WTC11 (cell line): ENCODE results near the gene NRXN3. TPM values are rescaled to one million over a fixed set of nuclear protein-coding genes. Genes with fewer than 3 reads are reported as not detected.

ENCODE experiments used
- ATAC-seq: fragments of 200-7000 bp; cut with Tn5 transposase; 2 replicates; pipeline ENCODE4 v1.10.0; 2021; ENCODE audit warnings: mild to moderate bottlenecking, moderate library complexity
- CTCF ChIA-PET: fragments of 300-600 bp; sonication (Branson Sonifier 250); formaldehyde crosslinking; loops from one replicate; lab custom pipeline; 2021; ENCODE audit warnings: antibody characterized with exemption; lab: Charles Lee
- POLR2A ChIA-PET: fragments of 350-600 bp; sonication (Branson Sonifier 250); formaldehyde crosslinking; loops from one replicate; lab custom pipeline; 2021; ENCODE audit warnings: antibody characterized with exemption; lab: Charles Lee
- DNase-seq: peaks from one replicate; pipeline ENCODE4 v3.0.0; 2021; ENCODE audit warnings: low spot score
- H3K27ac Mint-ChIP-seq: 2 replicates; pipeline ENCODE4 v1.8.0; 2021; ENCODE audit warnings: mixed read lengths
- H3K27me3 Mint-ChIP-seq: 2 replicates; pipeline ENCODE4 v1.8.0; 2021; ENCODE audit warnings: low read depth, mild to moderate bottlenecking, moderate library complexity, mixed read lengths
- H3K36me3 Mint-ChIP-seq: 2 replicates; pipeline ENCODE4 v1.8.0; 2021; ENCODE audit warnings: mixed read lengths
- H3K4me1 Mint-ChIP-seq: 2 replicates; pipeline ENCODE4 v1.8.0; 2022; ENCODE audit warnings: mixed read lengths
- H3K4me3 Mint-ChIP-seq: 2 replicates; pipeline ENCODE4 v1.8.0; 2021; ENCODE audit warnings: mild to moderate bottlenecking, moderate library complexity, mixed read lengths
- H3K9me3 Mint-ChIP-seq: 2 replicates; pipeline ENCODE4 v1.8.0; 2021; ENCODE audit warnings: mixed read lengths
- AR ChIP-seq: fragments of 250-450 bp; sonication (Bioruptor Pico); IDR thresholded peaks from 2 replicates; pipeline ENCODE4 v1.9.0; 2021; ENCODE audit warnings: mild to moderate bottlenecking
- CREB1 ChIP-seq: sonication (generic); formaldehyde crosslinking; IDR thresholded peaks from 2 replicates; pipeline ENCODE4 v1.8.0; 2023; ENCODE audit warnings: mild to moderate bottlenecking, missing genetic modification reagents
- GABPB1 ChIP-seq: sonication (generic); formaldehyde crosslinking; IDR thresholded peaks from 2 replicates; pipeline ENCODE4 v1.8.1; 2023; ENCODE audit warnings: mild to moderate bottlenecking, missing genetic modification reagents
- GTF2I ChIP-seq: fragments of 250-450 bp; sonication (Bioruptor Pico); conservative IDR thresholded peaks from 2 replicates; pipeline ENCODE4 v1.4.0; 2021; ENCODE audit warnings: mild to moderate bottlenecking
- KAT7 ChIP-seq: sonication (generic); formaldehyde crosslinking; IDR thresholded peaks from 2 replicates; pipeline ENCODE4 v1.8.1; 2023; ENCODE audit warnings: missing genetic modification reagents, mild to moderate bottlenecking, borderline replicate concordance
- MAX ChIP-seq: sonication (generic); formaldehyde crosslinking; IDR thresholded peaks from 2 replicates; pipeline ENCODE4 v1.8.0; 2022; ENCODE audit warnings: mild to moderate bottlenecking, missing genetic modification reagents
- MXD4 ChIP-seq: fragments of 250-450 bp; sonication (Bioruptor Pico); IDR thresholded peaks from 2 replicates; pipeline ENCODE4 v1.8.0; 2021; ENCODE audit warnings: mild to moderate bottlenecking, moderate library complexity, borderline replicate concordance
- MYBL2 ChIP-seq: sonication (generic); formaldehyde crosslinking; IDR thresholded peaks from 2 replicates; pipeline ENCODE4 v1.8.1; 2023; ENCODE audit warnings: mild to moderate bottlenecking, moderate library complexity, missing genetic modification reagents
- NFATC4 ChIP-seq: fragments of 250-450 bp; sonication (Bioruptor Pico); IDR thresholded peaks from 2 replicates; pipeline ENCODE4 v1.9.0; 2021; ENCODE audit warnings: mild to moderate bottlenecking
- NR2C2 ChIP-seq: sonication (generic); formaldehyde crosslinking; IDR thresholded peaks from 2 replicates; pipeline ENCODE4 v1.8.0; 2022; ENCODE audit warnings: mild to moderate bottlenecking, missing genetic modification reagents
- NR3C1 ChIP-seq: sonication (generic); formaldehyde crosslinking; conservative IDR thresholded peaks from 2 replicates; pipeline ENCODE4 v1.8.1; 2023; ENCODE audit warnings: low read depth, mild to moderate bottlenecking, missing genetic modification reagents
- PREB ChIP-seq: sonication (generic); formaldehyde crosslinking; IDR thresholded peaks from 2 replicates; pipeline ENCODE4 v1.8.1; 2022; ENCODE audit warnings: mild to moderate bottlenecking, missing genetic modification reagents, moderate library complexity, borderline replicate concordance
- SMAD3 ChIP-seq: sonication (generic); formaldehyde crosslinking; IDR thresholded peaks from 2 replicates; pipeline ENCODE4 v1.8.0; 2022; ENCODE audit warnings: missing genetic modification reagents, mild to moderate bottlenecking, borderline replicate concordance
- TEAD4 ChIP-seq: sonication (generic); formaldehyde crosslinking; IDR thresholded peaks from 2 replicates; pipeline ENCODE4 v1.8.0; 2022; ENCODE audit warnings: mild to moderate bottlenecking, missing genetic modification reagents
- ZMAT4 ChIP-seq: fragments of 250-450 bp; sonication (Bioruptor Pico); IDR thresholded peaks from 2 replicates; pipeline ENCODE4 v1.9.0; 2021; ENCODE audit warnings: mild to moderate bottlenecking
- ZNF219 ChIP-seq: sonication (generic); formaldehyde crosslinking; IDR thresholded peaks from 2 replicates; pipeline ENCODE4 v1.8.0; 2023; ENCODE audit warnings: missing genetic modification reagents, mild to moderate bottlenecking, borderline replicate concordance
- ZNF416 ChIP-seq: fragments of 250-450 bp; sonication (Bioruptor Pico); IDR thresholded peaks from 2 replicates; pipeline ENCODE4 v1.9.0; 2021; ENCODE audit warnings: mild to moderate bottlenecking, inconsistent platforms
- total RNA-seq: library from RNA; stranded (reverse); gene quantifications from 3 replicates; pipeline ENCODE4 v1.2.3, GENCODE V29; 2021
- TF ChIP-seq, protein P1 (sequence below): sonication (generic); formaldehyde crosslinking; IDR thresholded peaks from 2 replicates; pipeline ENCODE4 v1.8.1; 2023; ENCODE audit warnings: mild to moderate bottlenecking, missing genetic modification reagents, borderline replicate concordance
- TF ChIP-seq, protein P2 (sequence below): fragments of 250-450 bp; sonication (Bioruptor Pico); IDR thresholded peaks from 2 replicates; pipeline ENCODE4 v1.9.0; 2021; ENCODE audit warnings: mild to moderate bottlenecking, borderline replicate concordance
- TF ChIP-seq, protein P3 (sequence below): sonication (generic); formaldehyde crosslinking; IDR thresholded peaks from 2 replicates; pipeline ENCODE4 v1.8.1; 2022; ENCODE audit warnings: mild to moderate bottlenecking, moderate library complexity, missing genetic modification reagents

Gene NRXN3
- total RNA-seq, 1 experiment from 2014 or later, result 3.0 TPM

- TF ChIP-seq MYBL2 (CRISPR knock-in tag), result no peak
- TF ChIP-seq, protein P1, sequence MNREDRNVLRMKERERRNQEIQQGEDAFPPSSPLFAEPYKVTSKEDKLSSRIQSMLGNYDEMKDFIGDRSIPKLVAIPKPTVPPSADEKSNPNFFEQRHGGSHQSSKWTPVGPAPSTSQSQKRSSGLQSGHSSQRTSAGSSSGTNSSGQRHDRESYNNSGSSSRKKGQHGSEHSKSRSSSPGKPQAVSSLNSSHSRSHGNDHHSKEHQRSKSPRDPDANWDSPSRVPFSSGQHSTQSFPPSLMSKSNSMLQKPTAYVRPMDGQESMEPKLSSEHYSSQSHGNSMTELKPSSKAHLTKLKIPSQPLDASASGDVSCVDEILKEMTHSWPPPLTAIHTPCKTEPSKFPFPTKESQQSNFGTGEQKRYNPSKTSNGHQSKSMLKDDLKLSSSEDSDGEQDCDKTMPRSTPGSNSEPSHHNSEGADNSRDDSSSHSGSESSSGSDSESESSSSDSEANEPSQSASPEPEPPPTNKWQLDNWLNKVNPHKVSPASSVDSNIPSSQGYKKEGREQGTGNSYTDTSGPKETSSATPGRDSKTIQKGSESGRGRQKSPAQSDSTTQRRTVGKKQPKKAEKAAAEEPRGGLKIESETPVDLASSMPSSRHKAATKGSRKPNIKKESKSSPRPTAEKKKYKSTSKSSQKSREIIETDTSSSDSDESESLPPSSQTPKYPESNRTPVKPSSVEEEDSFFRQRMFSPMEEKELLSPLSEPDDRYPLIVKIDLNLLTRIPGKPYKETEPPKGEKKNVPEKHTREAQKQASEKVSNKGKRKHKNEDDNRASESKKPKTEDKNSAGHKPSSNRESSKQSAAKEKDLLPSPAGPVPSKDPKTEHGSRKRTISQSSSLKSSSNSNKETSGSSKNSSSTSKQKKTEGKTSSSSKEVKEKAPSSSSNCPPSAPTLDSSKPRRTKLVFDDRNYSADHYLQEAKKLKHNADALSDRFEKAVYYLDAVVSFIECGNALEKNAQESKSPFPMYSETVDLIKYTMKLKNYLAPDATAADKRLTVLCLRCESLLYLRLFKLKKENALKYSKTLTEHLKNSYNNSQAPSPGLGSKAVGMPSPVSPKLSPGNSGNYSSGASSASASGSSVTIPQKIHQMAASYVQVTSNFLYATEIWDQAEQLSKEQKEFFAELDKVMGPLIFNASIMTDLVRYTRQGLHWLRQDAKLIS, result no peak
- TF ChIP-seq PREB (CRISPR knock-in tag), result no peak
- no peak for TF ChIP-seq MAX (CRISPR knock-in tag)
These were observed 1414.5 kb downstream of the NRXN3 start (continued) for GRCh38 chr14:79584679-79585078.

- peaks cover 17% of the 10 kb centered on the region for H3K36me3 Mint-ChIP-seq
- H3K4me3 Mint-ChIP-seq, result no peak overlapping the region
- H3K4me1 Mint-ChIP-seq, result peaks cover 15% of the 10 kb centered on the region
- no peak overlapping the region for H3K27ac Mint-ChIP-seq
- CTCF ChIA-PET, result no interaction called here
- no peak for ATAC-seq
- no peaks in the 10 kb centered on the region for H3K27me3 Mint-ChIP-seq
- TF ChIP-seq, protein P2, sequence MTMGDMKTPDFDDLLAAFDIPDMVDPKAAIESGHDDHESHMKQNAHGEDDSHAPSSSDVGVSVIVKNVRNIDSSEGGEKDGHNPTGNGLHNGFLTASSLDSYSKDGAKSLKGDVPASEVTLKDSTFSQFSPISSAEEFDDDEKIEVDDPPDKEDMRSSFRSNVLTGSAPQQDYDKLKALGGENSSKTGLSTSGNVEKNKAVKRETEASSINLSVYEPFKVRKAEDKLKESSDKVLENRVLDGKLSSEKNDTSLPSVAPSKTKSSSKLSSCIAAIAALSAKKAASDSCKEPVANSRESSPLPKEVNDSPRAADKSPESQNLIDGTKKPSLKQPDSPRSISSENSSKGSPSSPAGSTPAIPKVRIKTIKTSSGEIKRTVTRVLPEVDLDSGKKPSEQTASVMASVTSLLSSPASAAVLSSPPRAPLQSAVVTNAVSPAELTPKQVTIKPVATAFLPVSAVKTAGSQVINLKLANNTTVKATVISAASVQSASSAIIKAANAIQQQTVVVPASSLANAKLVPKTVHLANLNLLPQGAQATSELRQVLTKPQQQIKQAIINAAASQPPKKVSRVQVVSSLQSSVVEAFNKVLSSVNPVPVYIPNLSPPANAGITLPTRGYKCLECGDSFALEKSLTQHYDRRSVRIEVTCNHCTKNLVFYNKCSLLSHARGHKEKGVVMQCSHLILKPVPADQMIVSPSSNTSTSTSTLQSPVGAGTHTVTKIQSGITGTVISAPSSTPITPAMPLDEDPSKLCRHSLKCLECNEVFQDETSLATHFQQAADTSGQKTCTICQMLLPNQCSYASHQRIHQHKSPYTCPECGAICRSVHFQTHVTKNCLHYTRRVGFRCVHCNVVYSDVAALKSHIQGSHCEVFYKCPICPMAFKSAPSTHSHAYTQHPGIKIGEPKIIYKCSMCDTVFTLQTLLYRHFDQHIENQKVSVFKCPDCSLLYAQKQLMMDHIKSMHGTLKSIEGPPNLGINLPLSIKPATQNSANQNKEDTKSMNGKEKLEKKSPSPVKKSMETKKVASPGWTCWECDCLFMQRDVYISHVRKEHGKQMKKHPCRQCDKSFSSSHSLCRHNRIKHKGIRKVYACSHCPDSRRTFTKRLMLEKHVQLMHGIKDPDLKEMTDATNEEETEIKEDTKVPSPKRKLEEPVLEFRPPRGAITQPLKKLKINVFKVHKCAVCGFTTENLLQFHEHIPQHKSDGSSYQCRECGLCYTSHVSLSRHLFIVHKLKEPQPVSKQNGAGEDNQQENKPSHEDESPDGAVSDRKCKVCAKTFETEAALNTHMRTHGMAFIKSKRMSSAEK (CRISPR knock-in tag), result no peak
- TF ChIP-seq NR2C2 (CRISPR knock-in tag) (no peak), ZNF416 (CRISPR knock-in tag) (no peak)
- no peak for DNase-seq
- H3K9me3 Mint-ChIP-seq, result peaks cover 37% of the 10 kb centered on the region
- POLR2A ChIA-PET, result no interaction called here
These were observed 1415.7 kb downstream of the NRXN3 start for GRCh38 chr14:79585845-79586244.

- Mint-ChIP-seq H3K27ac (no peak overlapping the region), H3K27me3 (no peaks in the 10 kb centered on the region), H3K4me1 (peaks cover 11% of the 10 kb centered on the region), H3K4me3 (no peak overlapping the region), H3K36me3 (peaks cover 18% of the 10 kb centered on the region), H3K9me3 (peaks cover 41% of the 10 kb centered on the region)
- DNase-seq (no peak), ATAC-seq (no peak)
- CTCF ChIA-PET, result no interaction called here
- POLR2A ChIA-PET, result no interaction called here
- TF ChIP-seq, protein P3, sequence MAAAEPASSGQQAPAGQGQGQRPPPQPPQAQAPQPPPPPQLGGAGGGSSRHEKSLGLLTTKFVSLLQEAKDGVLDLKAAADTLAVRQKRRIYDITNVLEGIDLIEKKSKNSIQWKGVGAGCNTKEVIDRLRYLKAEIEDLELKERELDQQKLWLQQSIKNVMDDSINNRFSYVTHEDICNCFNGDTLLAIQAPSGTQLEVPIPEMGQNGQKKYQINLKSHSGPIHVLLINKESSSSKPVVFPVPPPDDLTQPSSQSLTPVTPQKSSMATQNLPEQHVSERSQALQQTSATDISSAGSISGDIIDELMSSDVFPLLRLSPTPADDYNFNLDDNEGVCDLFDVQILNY, result no peak
- TF ChIP-seq GTF2I (CRISPR knock-in tag) (no peak), KAT7 (CRISPR knock-in tag) (no peak), NFATC4 (CRISPR knock-in tag) (no peak), AR (CRISPR knock-in tag) (no peak), GABPB1 (CRISPR knock-in tag) (no peak), MXD4 (CRISPR knock-in tag) (no peak), ZNF219 (CRISPR knock-in tag) (no peak), NR3C1 (no peak), CREB1 (CRISPR knock-in tag) (no peak), SMAD3 (CRISPR knock-in tag) (no peak), TEAD4 (CRISPR knock-in tag) (no peak), ZMAT4 (CRISPR knock-in tag) (no peak)
These were observed 1416.2 kb downstream of the NRXN3 start for GRCh38 chr14:79586416-79586815.
